ENCODE results near the gene RAB19.

DNA sequence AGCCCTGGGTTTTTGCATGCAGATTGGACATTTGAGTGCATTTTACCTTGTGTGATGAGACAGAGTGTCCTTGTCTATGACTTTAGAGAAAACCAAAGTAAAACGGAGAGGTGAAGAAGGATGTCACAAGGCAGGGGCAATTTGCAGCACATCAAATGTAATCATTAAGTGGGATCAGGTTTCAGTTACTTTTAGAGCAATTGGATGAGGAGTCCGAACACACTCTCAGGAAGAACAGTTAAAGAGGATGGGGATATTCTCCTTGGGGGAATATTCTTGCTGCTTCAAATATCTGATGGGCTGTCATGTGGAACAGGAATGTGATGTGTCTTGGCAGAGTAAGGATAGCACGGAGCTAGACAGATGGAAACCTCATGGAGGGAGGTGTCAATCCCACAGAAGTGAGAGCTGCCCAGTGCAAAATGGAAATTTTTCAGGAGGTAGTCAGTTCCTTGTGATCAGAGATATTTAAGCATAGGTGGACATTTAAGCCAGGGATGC is 757 bp downstream of the RAB19 start:
- TF ChIP-seq, protein P1, sequence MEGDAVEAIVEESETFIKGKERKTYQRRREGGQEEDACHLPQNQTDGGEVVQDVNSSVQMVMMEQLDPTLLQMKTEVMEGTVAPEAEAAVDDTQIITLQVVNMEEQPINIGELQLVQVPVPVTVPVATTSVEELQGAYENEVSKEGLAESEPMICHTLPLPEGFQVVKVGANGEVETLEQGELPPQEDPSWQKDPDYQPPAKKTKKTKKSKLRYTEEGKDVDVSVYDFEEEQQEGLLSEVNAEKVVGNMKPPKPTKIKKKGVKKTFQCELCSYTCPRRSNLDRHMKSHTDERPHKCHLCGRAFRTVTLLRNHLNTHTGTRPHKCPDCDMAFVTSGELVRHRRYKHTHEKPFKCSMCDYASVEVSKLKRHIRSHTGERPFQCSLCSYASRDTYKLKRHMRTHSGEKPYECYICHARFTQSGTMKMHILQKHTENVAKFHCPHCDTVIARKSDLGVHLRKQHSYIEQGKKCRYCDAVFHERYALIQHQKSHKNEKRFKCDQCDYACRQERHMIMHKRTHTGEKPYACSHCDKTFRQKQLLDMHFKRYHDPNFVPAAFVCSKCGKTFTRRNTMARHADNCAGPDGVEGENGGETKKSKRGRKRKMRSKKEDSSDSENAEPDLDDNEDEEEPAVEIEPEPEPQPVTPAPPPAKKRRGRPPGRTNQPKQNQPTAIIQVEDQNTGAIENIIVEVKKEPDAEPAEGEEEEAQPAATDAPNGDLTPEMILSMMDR (IDR thresholded peaks at IDR 0.05): no peak
- TF ChIP-seq POLR2A (IDR thresholded peaks at IDR 0.05): no peak
